Tibial artery (tissue), 4 donors: ENCODE data around the gene COL4A2.

Experiments
- DNase-seq, 2 donors: peaks; one replicate each; pipeline ENCODE4 v3.0.0-alpha.2; 2019
- H3K27ac ChIP-seq, 2 donors: fragments of 200-600 bp; sonication (generic) in 1 of 2; 1 replicate in 1 of 2; 2 replicates in 1 of 2; pipeline ENCODE4 v1.5.1; 2018 to 2019; ENCODE audit warnings: mild to moderate bottlenecking in 1 of 2
- H3K27me3 ChIP-seq, 2 donors: fragments of 200-600 bp; sonication (generic) in 1 of 2; one replicate each; pipeline versions ENCODE4 v1.5.1 to v1.6.0; 2016 to 2019
- H3K36me3 ChIP-seq, 3 donors: fragments of 200-600 bp; sonication (generic) in 2 of 3; one replicate each; pipeline ENCODE4 v1.5.1; 2016 to 2019; ENCODE audit warnings: mild to moderate bottlenecking in 2 of 3
- H3K4me1 ChIP-seq, 4 donors: fragments of 200-600 bp; sonication (generic) in 2 of 4; 1 replicate in 3 of 4; 2 replicates in 1 of 4; pipeline ENCODE4 v1.5.1; 2016 to 2019
- H3K4me3 ChIP-seq, 2 donors: fragments of 200-600 bp; sonication (generic) in 1 of 2; 1 replicate in 1 of 2; 2 replicates in 1 of 2; pipeline ENCODE4 v1.5.1; 2018 to 2019; ENCODE audit warnings: mild to moderate bottlenecking in 2 of 2
- H3K9me3 ChIP-seq, 3 donors: fragments of 200-600 bp; sonication (generic) in 1 of 3; one replicate each; pipeline ENCODE4 v1.5.1; 2016 to 2019
- intact Hi-C: fragments of 100-400 bp; cut with DNase I; formaldehyde crosslinking; loops from one replicate; pipeline ENCODE4 v1.15.0; 2023; ENCODE audit warnings: low total_unique reads
- TF ChIP-seq, protein P1 (sequence below), 2 experiments: fragments of 200-600 bp in 1 of 2; fragments of 450-650 bp in 1 of 2; IDR thresholded peaks; one replicate each; pipeline ENCODE4 v1.5.1; 2017 to 2019; ENCODE audit warnings: antibody characterized with exemption in 2 of 2, mild to moderate bottlenecking in 1 of 2, moderate library complexity in 1 of 2

The COL4A2 gene

DNA sequence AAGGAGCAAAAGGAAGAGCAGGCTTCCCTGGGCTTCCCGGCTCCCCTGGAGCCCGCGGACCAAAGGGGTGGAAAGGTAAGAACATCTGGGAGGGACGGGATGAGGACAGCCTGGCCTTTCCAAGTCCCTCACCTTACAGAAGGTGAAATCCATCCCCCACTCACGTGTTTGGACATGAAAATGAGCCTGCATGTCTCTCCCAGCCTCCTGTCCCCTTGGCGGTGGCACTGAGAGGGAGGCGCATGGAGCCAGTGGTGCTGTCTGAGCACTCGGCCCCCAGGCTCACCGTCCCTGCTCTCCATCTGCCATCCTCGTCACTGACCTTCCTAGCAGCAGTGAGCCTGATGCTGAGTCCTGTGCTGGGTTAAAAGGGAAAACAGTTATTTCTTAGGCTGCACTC, 150.3 kb downstream of the COL4A2 start:
- DNase-seq, result no peak
- Histone ChIP-seq H3K27ac (peak overlapping the region in 1 of 2 donors; percentile 57), H3K4me1 (peaks cover 0 to 4% (median 0%) of the 10 kb centered on the region in 4 donors), H3K36me3 (peaks cover 50 to 77% (median 77%) of the 10 kb centered on the region in 3 donors), H3K27me3 (no peaks in the 10 kb centered on the region), H3K9me3 (no peaks in the 10 kb centered on the region), H3K4me3 (no peak overlapping the region)
- TF ChIP-seq, protein P1, sequence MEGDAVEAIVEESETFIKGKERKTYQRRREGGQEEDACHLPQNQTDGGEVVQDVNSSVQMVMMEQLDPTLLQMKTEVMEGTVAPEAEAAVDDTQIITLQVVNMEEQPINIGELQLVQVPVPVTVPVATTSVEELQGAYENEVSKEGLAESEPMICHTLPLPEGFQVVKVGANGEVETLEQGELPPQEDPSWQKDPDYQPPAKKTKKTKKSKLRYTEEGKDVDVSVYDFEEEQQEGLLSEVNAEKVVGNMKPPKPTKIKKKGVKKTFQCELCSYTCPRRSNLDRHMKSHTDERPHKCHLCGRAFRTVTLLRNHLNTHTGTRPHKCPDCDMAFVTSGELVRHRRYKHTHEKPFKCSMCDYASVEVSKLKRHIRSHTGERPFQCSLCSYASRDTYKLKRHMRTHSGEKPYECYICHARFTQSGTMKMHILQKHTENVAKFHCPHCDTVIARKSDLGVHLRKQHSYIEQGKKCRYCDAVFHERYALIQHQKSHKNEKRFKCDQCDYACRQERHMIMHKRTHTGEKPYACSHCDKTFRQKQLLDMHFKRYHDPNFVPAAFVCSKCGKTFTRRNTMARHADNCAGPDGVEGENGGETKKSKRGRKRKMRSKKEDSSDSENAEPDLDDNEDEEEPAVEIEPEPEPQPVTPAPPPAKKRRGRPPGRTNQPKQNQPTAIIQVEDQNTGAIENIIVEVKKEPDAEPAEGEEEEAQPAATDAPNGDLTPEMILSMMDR (IDR thresholded peaks at IDR 0.05), result no peak
- intact Hi-C loops, result loop anchor here (2.0 to 10.0 kb wide), 3 partner anchors 71 to 357 kb away; no protein-coding TSS in a partner anchor

DNA sequence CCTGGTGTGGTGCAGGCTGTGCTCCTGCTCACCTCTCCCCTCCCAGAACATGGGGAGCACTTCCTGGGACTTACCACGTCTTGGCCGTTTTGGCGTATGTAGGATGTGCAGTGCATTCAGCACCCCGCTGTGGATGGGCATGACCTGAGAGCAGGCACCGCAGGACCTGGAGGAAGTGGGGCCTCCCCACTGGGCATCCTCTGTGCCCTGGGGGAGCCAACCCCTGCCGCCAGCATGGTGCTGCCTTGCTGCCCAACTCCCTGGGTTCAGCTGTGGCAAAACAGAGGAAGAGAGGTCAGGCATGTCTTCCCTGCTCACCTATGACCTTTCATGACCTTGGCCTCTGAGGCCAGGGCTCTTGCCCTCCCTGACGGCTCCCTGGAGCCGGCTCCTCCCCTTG, 150.9 kb downstream of the COL4A2 start:
- H3K4me3 ChIP-seq, result no peak overlapping the region
- no peak for DNase-seq
- no peaks in the 10 kb centered on the region for H3K27me3 ChIP-seq
- no peaks in the 10 kb centered on the region for H3K9me3 ChIP-seq
- peak overlapping the region; percentile 38 to 57 for H3K27ac ChIP-seq
- TF ChIP-seq, protein P1 (IDR thresholded peaks at IDR 0.05), result no peak
- H3K36me3 ChIP-seq, result peaks cover 52 to 81% (median 77%) of the 10 kb centered on the region in 3 donors
- intact Hi-C loops, result loop anchor here (10.0 kb wide), 2 partner anchors 187 to 357 kb away; no protein-coding TSS in a partner anchor
- peaks cover 0 to 4% (median 0%) of the 10 kb centered on the region in 4 donors for H3K4me1 ChIP-seq

GRCh38 chr13:110458594-110459365, 151.7 kb downstream of the COL4A2 start:
- peak overlapping the region; percentile 38 to 57 for H3K27ac ChIP-seq
- H3K9me3 ChIP-seq, result no peaks in the 10 kb centered on the region
- DNase-seq, result no peak
- intact Hi-C loops, result loop anchor here (10.0 kb wide), 2 partner anchors 186 to 356 kb away; no protein-coding TSS in a partner anchor
- no peaks in the 10 kb centered on the region for H3K27me3 ChIP-seq
- H3K4me3 ChIP-seq, result no peak overlapping the region
- peaks cover 0 to 4% (median 0%) of the 10 kb centered on the region in 4 donors for H3K4me1 ChIP-seq
- TF ChIP-seq, protein P1 (IDR thresholded peaks at IDR 0.05), result no peak
- H3K36me3 ChIP-seq, result peaks cover 60 to 82% (median 78%) of the 10 kb centered on the region in 3 donors

- no peaks in the 10 kb centered on the region for H3K9me3 ChIP-seq
- no peaks in the 10 kb centered on the region for H3K27me3 ChIP-seq
- DNase-seq, result no peak
- H3K36me3 ChIP-seq, result peaks cover 92 to 100% (median 93%) of the 10 kb centered on the region in 3 donors
- no peaks in the 10 kb centered on the region for H3K4me1 ChIP-seq
- intact Hi-C loops, result no loop called here
- TF ChIP-seq, protein P1 (IDR thresholded peaks at IDR 0.05), result no peak
- peak overlapping the region in 1 of 2 donors; percentile 49 for H3K27ac ChIP-seq
- no peak overlapping the region for H3K4me3 ChIP-seq
These were observed 155.0 kb downstream of the COL4A2 start for GRCh38 chr13:110462091-110462490.

GRCh38 chr13:110463156-110463555, 156.1 kb downstream of the COL4A2 start:
- intact Hi-C loops, result no loop called here
- Histone ChIP-seq H3K36me3 (peaks cover 92 to 100% (median 94%) of the 10 kb centered on the region in 3 donors), H3K9me3 (no peaks in the 10 kb centered on the region), H3K27ac (peak overlapping the region; percentile 2 to 49), H3K4me1 (no peaks in the 10 kb centered on the region), H3K27me3 (no peaks in the 10 kb centered on the region), H3K4me3 (no peak overlapping the region)
- TF ChIP-seq, protein P1 (IDR thresholded peaks at IDR 0.05), result no peak
- DNase-seq, result no peak
